ENCODE measurements around the gene MMP11.
A peak's percentile ranks its signal among the peaks of the same experiment; 100 is the strongest.

Gene MMP11

GRCh38 chr22:23767673-23768548 is 4.7 kb upstream of the MMP11 start, which contains the start of gene CHCHD10:
CHCHD10 (minus strand) TSS chr22:23767972; CDS start chr22:23767874, 98 bp downstream.
- H3K4me3 Mint-ChIP-seq, result peak within 1 kb of the TSS; percentile 76
- H3K36me3 Mint-ChIP-seq (ENCODE audit: low read depth), result peaks cover 3% of the 10 kb centered on the region
- H3K27me3 Mint-ChIP-seq (ENCODE audit: low read depth), result peaks cover under 1% of the 10 kb centered on the region
- peak within 1 kb of the TSS; percentile 52 for H3K27ac Mint-ChIP-seq
- no peaks in the 10 kb centered on the region for H3K9me3 Mint-ChIP-seq
- peaks cover 21% of the 10 kb centered on the region for H3K4me1 Mint-ChIP-seq (ENCODE audit: low read depth)

GRCh38 chr22:23769321-23769965 is 3.2 kb upstream of the MMP11 start:
- Mint-ChIP-seq H3K9me3 (no peaks in the 10 kb centered on the region), H3K4me1 (ENCODE audit: low read depth) (peaks cover 20% of the 10 kb centered on the region), H3K27ac (no peak overlapping the region), H3K36me3 (ENCODE audit: low read depth) (peaks cover 3% of the 10 kb centered on the region), H3K27me3 (ENCODE audit: low read depth) (peaks cover 11% of the 10 kb centered on the region), H3K4me3 (peak overlapping the region; percentile 14)

- Mint-ChIP-seq H3K9me3 (no peaks in the 10 kb centered on the region), H3K36me3 (ENCODE audit: low read depth) (no peaks in the 10 kb centered on the region), H3K27me3 (ENCODE audit: low read depth) (peaks cover 19% of the 10 kb centered on the region), H3K27ac (no peak overlapping the region), H3K4me1 (ENCODE audit: low read depth) (peaks cover 12% of the 10 kb centered on the region), H3K4me3 (peak overlapping the region; percentile 48)
These were observed 367 bp upstream of the MMP11 start for GRCh38 chr22:23772315-23772648.

GRCh38 chr22:23773483-23774113 is 949 bp downstream of the MMP11 start:
- H3K27ac Mint-ChIP-seq, result no peak overlapping the region
- H3K4me1 Mint-ChIP-seq (ENCODE audit: low read depth), result peaks cover 10% of the 10 kb centered on the region
- peak overlapping the region; percentile 2 for H3K4me3 Mint-ChIP-seq
- no peaks in the 10 kb centered on the region for H3K36me3 Mint-ChIP-seq (ENCODE audit: low read depth)
- H3K9me3 Mint-ChIP-seq, result no peaks in the 10 kb centered on the region
- peaks cover 19% of the 10 kb centered on the region for H3K27me3 Mint-ChIP-seq (ENCODE audit: low read depth)

- Mint-ChIP-seq H3K27ac (no peak overlapping the region), H3K4me3 (no peak overlapping the region), H3K27me3 (ENCODE audit: low read depth) (peaks cover 19% of the 10 kb centered on the region), H3K4me1 (ENCODE audit: low read depth) (peaks cover 10% of the 10 kb centered on the region), H3K36me3 (ENCODE audit: low read depth) (no peaks in the 10 kb centered on the region), H3K9me3 (no peaks in the 10 kb centered on the region)
These were observed 1.7 kb downstream of the MMP11 start for GRCh38 chr22:23774114-23774921.

- H3K4me1 Mint-ChIP-seq (ENCODE audit: low read depth), result peaks cover 10% of the 10 kb centered on the region
- no peaks in the 10 kb centered on the region for H3K36me3 Mint-ChIP-seq (ENCODE audit: low read depth)
- peaks cover 19% of the 10 kb centered on the region for H3K27me3 Mint-ChIP-seq (ENCODE audit: low read depth)
- H3K4me3 Mint-ChIP-seq, result no peak overlapping the region
- no peaks in the 10 kb centered on the region for H3K9me3 Mint-ChIP-seq
- H3K27ac Mint-ChIP-seq, result no peak overlapping the region
These were observed 2.3 kb downstream of the MMP11 start for GRCh38 chr22:23774922-23775436.

GRCh38 chr22:23775779-23776375 is 3.2 kb downstream of the MMP11 start:
- no peaks in the 10 kb centered on the region for H3K36me3 Mint-ChIP-seq (ENCODE audit: low read depth)
- peaks cover 19% of the 10 kb centered on the region for H3K27me3 Mint-ChIP-seq (ENCODE audit: low read depth)
- peaks cover 10% of the 10 kb centered on the region for H3K4me1 Mint-ChIP-seq (ENCODE audit: low read depth)
- H3K27ac Mint-ChIP-seq, result no peak overlapping the region
- no peaks in the 10 kb centered on the region for H3K9me3 Mint-ChIP-seq
- no peak overlapping the region for H3K4me3 Mint-ChIP-seq

- H3K4me3 Mint-ChIP-seq, result no peak overlapping the region
- peaks cover 18% of the 10 kb centered on the region for H3K27me3 Mint-ChIP-seq (ENCODE audit: low read depth)
- H3K4me1 Mint-ChIP-seq (ENCODE audit: low read depth), result peaks cover 5% of the 10 kb centered on the region
- H3K36me3 Mint-ChIP-seq (ENCODE audit: low read depth), result no peaks in the 10 kb centered on the region
- H3K9me3 Mint-ChIP-seq, result no peaks in the 10 kb centered on the region
- H3K27ac Mint-ChIP-seq, result no peak overlapping the region
These were observed 5.3 kb downstream of the MMP11 start for GRCh38 chr22:23777776-23778576.

GRCh38 chr22:23778577-23778900 is 5.9 kb downstream of the MMP11 start:
- H3K27ac Mint-ChIP-seq, result no peak overlapping the region
- H3K9me3 Mint-ChIP-seq, result no peaks in the 10 kb centered on the region
- H3K36me3 Mint-ChIP-seq (ENCODE audit: low read depth), result no peaks in the 10 kb centered on the region
- H3K27me3 Mint-ChIP-seq (ENCODE audit: low read depth), result peaks cover 13% of the 10 kb centered on the region
- H3K4me1 Mint-ChIP-seq (ENCODE audit: low read depth), result peaks cover 1% of the 10 kb centered on the region
- no peak overlapping the region for H3K4me3 Mint-ChIP-seq

GRCh38 chr22:23779083-23779482 is 6.4 kb downstream of the MMP11 start:
- H3K36me3 Mint-ChIP-seq (ENCODE audit: low read depth), result no peaks in the 10 kb centered on the region

GRCh38 chr22:23779731-23780130 is 7.1 kb downstream of the MMP11 start:
- Mint-ChIP-seq H3K27ac (no peak overlapping the region), H3K4me3 (no peak overlapping the region), H3K4me1 (ENCODE audit: low read depth) (peaks cover 6% of the 10 kb centered on the region), H3K27me3 (ENCODE audit: low read depth) (peaks cover 5% of the 10 kb centered on the region), H3K36me3 (ENCODE audit: low read depth) (no peaks in the 10 kb centered on the region), H3K9me3 (no peaks in the 10 kb centered on the region)

More at GRCh38 chr22:23779083-23779482, 6.4 kb downstream of the MMP11 start:
- no peak overlapping the region for H3K4me3 Mint-ChIP-seq
- no peaks in the 10 kb centered on the region for H3K9me3 Mint-ChIP-seq
- peaks cover 11% of the 10 kb centered on the region for H3K27me3 Mint-ChIP-seq (ENCODE audit: low read depth)
- H3K27ac Mint-ChIP-seq, result no peak overlapping the region
- H3K4me1 Mint-ChIP-seq (ENCODE audit: low read depth), result peaks cover 1% of the 10 kb centered on the region

- H3K36me3 Mint-ChIP-seq (ENCODE audit: low read depth), result no peaks in the 10 kb centered on the region
- H3K4me3 Mint-ChIP-seq, result no peak overlapping the region
- peaks cover 6% of the 10 kb centered on the region for H3K4me1 Mint-ChIP-seq (ENCODE audit: low read depth)
- no peaks in the 10 kb centered on the region for H3K9me3 Mint-ChIP-seq
- H3K27me3 Mint-ChIP-seq (ENCODE audit: low read depth), result peaks cover under 1% of the 10 kb centered on the region
- H3K27ac Mint-ChIP-seq, result no peak overlapping the region
These were observed 7.6 kb downstream of the MMP11 start for GRCh38 chr22:23780146-23780748.

GRCh38 chr22:23781065-23781464 is 8.4 kb downstream of the MMP11 start:
- H3K27me3 Mint-ChIP-seq (ENCODE audit: low read depth), result no peaks in the 10 kb centered on the region
- no peaks in the 10 kb centered on the region for H3K9me3 Mint-ChIP-seq
- no peak overlapping the region for H3K4me3 Mint-ChIP-seq
- H3K4me1 Mint-ChIP-seq (ENCODE audit: low read depth), result peaks cover 6% of the 10 kb centered on the region
- no peaks in the 10 kb centered on the region for H3K36me3 Mint-ChIP-seq (ENCODE audit: low read depth)
- H3K27ac Mint-ChIP-seq, result no peak overlapping the region

Measured in T-helper 1 cell treated with Interleukin-12 subunit alpha and Interleukin-12 subunit beta and Interleukin-4 antibody, amounts not matched to agents 30 μg/mL and 1 μg/mL, for 36 hours (primary cell).